NCI-H2029 (cell line): Measurements from ENCODE around the gene USP48.

ENCODE experiments used
- DNase-seq: peaks from one replicate; lab custom pipeline; 2025; lab: John Stamatoyannopoulos, UW

USP48 gene

GRCh38 chr1:21668232-21668950, 114.6 kb downstream of the USP48 start:
- DNase-seq: no peak

- DNase-seq: no peak
Observed at GRCh38 chr1:21667348-21668231, 115.4 kb downstream of the USP48 start.

- DNase-seq: no peak
Observed at GRCh38 chr1:21666576-21667320, 116.2 kb downstream of the USP48 start.

- DNase-seq: no peak
Observed at GRCh38 chr1:21665711-21666575, 117.0 kb downstream of the USP48 start.

- no peak for DNase-seq
Observed at GRCh38 chr1:21664806-21665588, 118.0 kb downstream of the USP48 start.

GRCh38 chr1:21663951-21664805, 118.8 kb downstream of the USP48 start:
- DNase-seq: no peak

- no peak for DNase-seq
Observed at GRCh38 chr1:21663248-21663950, 119.5 kb downstream of the USP48 start.

GRCh38 chr1:21662426-21663247, 120.3 kb downstream of the USP48 start:
- no peak for DNase-seq

GRCh38 chr1:21661886-21662285, 121.1 kb downstream of the USP48 start:
- DNase-seq: no peak

GRCh38 chr1:21659924-21660326, 123.0 kb downstream of the USP48 start:
- DNase-seq: no peak

- DNase-seq: no peak
Observed at GRCh38 chr1:21659099-21659923, 123.6 kb downstream of the USP48 start.

- DNase-seq: no peak
Observed at GRCh38 chr1:21657456-21658190, 125.3 kb downstream of the USP48 start.

GRCh38 chr1:21655748-21656147, 127.2 kb downstream of the USP48 start:
- no peak for DNase-seq

- DNase-seq: no peak
Observed at GRCh38 chr1:21655259-21655658, 127.7 kb downstream of the USP48 start.

- no peak for DNase-seq
Observed at GRCh38 chr1:21654209-21654608, 128.7 kb downstream of the USP48 start.

GRCh38 chr1:21653744-21654100, 129.2 kb downstream of the USP48 start:
- DNase-seq: no peak
